ENCODE measurements around the gene PAQR5.

DNA sequence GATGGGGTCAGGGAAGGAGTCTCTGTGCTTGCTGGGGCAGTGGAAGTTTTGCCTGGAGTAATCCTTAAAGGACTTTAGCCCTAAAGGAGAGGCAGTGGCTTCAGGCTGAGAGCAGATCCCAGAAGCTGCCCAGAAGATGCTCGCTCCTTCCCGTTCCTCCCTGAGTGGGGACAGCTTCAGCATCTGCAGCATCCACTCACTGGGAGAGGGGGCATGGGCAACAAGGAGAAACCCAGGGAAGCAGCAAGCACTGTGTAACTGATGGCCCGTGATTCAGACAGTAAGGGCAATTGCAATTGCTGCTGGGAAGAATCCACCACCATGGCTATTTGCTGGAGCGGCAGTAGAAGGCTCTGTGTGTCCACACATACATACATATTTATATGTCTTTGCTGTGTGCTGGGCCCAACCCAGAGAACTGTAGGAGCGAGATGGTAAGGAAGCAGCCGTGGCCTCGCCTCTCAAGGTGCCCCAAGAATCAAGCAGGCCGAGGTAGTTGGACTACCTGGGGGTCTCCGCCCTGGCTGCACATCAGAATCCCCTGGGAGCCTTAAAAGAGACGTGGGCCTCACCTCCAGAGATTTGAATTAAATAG lies 5.8 kb upstream of the PAQR5 start:
- TF ChIP-seq, protein P1, sequence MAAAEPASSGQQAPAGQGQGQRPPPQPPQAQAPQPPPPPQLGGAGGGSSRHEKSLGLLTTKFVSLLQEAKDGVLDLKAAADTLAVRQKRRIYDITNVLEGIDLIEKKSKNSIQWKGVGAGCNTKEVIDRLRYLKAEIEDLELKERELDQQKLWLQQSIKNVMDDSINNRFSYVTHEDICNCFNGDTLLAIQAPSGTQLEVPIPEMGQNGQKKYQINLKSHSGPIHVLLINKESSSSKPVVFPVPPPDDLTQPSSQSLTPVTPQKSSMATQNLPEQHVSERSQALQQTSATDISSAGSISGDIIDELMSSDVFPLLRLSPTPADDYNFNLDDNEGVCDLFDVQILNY (CRISPR knock-in tag; IDR thresholded peaks at IDR 0.05): no peak
- TF ChIP-seq ZNF354B (CRISPR knock-in tag; IDR thresholded peaks at IDR 0.05) (no peak), ERF (CRISPR knock-in tag; IDR thresholded peaks at IDR 0.05) (no peak), NFIC (IDR thresholded peaks at IDR 0.05) (no peak), POLR2A (conservative IDR thresholded peaks at IDR 0.05) (no peak), FOS (IDR thresholded peaks at IDR 0.05; ENCODE audit: extremely low read depth, insufficient read length) (no peak), RHOXF2B (CRISPR knock-in tag; conservative IDR thresholded peaks at IDR 0.05) (no peak), HDAC2 (IDR thresholded peaks at IDR 0.05) (no peak)
- TF ChIP-seq, protein P2, sequence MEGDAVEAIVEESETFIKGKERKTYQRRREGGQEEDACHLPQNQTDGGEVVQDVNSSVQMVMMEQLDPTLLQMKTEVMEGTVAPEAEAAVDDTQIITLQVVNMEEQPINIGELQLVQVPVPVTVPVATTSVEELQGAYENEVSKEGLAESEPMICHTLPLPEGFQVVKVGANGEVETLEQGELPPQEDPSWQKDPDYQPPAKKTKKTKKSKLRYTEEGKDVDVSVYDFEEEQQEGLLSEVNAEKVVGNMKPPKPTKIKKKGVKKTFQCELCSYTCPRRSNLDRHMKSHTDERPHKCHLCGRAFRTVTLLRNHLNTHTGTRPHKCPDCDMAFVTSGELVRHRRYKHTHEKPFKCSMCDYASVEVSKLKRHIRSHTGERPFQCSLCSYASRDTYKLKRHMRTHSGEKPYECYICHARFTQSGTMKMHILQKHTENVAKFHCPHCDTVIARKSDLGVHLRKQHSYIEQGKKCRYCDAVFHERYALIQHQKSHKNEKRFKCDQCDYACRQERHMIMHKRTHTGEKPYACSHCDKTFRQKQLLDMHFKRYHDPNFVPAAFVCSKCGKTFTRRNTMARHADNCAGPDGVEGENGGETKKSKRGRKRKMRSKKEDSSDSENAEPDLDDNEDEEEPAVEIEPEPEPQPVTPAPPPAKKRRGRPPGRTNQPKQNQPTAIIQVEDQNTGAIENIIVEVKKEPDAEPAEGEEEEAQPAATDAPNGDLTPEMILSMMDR (IDR thresholded peaks at IDR 0.05 in 2 of 3, conservative IDR thresholded peaks at IDR 0.05 in 1 of 3; ENCODE audit: insufficient read depth in 2 of 3, low read depth in 1 of 3, low read length in 3 of 3): no peak
- TF ChIP-seq, protein P3, sequence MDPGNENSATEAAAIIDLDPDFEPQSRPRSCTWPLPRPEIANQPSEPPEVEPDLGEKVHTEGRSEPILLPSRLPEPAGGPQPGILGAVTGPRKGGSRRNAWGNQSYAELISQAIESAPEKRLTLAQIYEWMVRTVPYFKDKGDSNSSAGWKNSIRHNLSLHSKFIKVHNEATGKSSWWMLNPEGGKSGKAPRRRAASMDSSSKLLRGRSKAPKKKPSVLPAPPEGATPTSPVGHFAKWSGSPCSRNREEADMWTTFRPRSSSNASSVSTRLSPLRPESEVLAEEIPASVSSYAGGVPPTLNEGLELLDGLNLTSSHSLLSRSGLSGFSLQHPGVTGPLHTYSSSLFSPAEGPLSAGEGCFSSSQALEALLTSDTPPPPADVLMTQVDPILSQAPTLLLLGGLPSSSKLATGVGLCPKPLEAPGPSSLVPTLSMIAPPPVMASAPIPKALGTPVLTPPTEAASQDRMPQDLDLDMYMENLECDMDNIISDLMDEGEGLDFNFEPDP (CRISPR knock-in tag; IDR thresholded peaks at IDR 0.05): no peak
- TF ChIP-seq, protein P4, sequence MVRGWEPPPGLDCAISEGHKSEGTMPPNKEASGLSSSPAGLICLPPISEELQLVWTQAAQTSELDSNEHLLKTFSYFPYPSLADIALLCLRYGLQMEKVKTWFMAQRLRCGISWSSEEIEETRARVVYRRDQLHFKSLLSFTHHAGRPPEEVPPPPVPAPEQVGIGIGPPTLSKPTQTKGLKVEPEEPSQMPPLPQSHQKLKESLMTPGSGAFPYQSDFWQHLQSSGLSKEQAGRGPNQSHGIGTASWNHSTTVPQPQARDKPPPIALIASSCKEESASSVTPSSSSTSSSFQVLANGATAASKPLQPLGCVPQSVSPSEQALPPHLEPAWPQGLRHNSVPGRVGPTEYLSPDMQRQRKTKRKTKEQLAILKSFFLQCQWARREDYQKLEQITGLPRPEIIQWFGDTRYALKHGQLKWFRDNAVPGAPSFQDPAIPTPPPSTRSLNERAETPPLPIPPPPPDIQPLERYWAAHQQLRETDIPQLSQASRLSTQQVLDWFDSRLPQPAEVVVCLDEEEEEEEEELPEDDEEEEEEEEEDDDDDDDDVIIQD (CRISPR knock-in tag; IDR thresholded peaks at IDR 0.05): no peak
- TF ChIP-seq, protein P5, sequence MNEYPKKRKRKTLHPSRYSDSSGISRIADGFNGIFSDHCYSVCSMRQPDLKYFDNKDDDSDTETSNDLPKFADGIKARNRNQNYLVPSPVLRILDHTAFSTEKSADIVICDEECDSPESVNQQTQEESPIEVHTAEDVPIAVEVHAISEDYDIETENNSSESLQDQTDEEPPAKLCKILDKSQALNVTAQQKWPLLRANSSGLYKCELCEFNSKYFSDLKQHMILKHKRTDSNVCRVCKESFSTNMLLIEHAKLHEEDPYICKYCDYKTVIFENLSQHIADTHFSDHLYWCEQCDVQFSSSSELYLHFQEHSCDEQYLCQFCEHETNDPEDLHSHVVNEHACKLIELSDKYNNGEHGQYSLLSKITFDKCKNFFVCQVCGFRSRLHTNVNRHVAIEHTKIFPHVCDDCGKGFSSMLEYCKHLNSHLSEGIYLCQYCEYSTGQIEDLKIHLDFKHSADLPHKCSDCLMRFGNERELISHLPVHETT (CRISPR knock-in tag; conservative IDR thresholded peaks at IDR 0.05 in 1 of 2, IDR thresholded peaks at IDR 0.05 in 1 of 2): no peak
- TF ChIP-seq, protein P6, sequence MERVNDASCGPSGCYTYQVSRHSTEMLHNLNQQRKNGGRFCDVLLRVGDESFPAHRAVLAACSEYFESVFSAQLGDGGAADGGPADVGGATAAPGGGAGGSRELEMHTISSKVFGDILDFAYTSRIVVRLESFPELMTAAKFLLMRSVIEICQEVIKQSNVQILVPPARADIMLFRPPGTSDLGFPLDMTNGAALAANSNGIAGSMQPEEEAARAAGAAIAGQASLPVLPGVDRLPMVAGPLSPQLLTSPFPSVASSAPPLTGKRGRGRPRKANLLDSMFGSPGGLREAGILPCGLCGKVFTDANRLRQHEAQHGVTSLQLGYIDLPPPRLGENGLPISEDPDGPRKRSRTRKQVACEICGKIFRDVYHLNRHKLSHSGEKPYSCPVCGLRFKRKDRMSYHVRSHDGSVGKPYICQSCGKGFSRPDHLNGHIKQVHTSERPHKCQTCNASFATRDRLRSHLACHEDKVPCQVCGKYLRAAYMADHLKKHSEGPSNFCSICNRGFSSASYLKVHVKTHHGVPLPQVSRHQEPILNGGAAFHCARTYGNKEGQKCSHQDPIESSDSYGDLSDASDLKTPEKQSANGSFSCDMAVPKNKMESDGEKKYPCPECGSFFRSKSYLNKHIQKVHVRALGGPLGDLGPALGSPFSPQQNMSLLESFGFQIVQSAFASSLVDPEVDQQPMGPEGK (CRISPR knock-in tag; IDR thresholded peaks at IDR 0.05; ENCODE audit: borderline replicate concordance): no peak
